ENCODE data around the gene PRL. TPM values are rescaled to one million over a fixed set of nuclear protein-coding genes. Genes with fewer than 3 reads are reported as not detected.

PRL gene
- total RNA-seq, 1 experiment from 2014 or later, result not detected

DNA sequence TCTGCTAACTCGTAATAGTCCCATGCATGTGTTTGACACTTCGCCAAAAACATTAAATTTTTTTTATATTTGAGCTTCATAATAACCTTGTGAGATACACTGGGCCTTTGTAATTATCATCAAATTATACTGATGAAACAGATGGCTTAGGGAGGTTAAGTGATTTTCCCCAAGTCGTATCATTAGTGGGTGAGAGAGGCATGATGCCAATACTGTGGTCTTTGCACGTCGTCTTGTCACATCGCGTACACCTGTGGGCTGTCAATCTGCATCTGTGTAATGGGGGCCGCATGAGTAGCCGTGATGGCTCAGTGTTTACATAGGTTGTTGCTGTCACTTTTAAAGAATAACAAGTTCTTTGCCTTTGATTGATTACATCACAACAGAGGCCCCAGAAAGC lies 1.7 kb downstream of the PRL start:
- H3K9me3 ChIP-seq (ENCODE audit: insufficient read depth, low read depth), result no peaks in the 10 kb centered on the region
- BruUV-seq (replicated peaks), result no TSS peak

DNA sequence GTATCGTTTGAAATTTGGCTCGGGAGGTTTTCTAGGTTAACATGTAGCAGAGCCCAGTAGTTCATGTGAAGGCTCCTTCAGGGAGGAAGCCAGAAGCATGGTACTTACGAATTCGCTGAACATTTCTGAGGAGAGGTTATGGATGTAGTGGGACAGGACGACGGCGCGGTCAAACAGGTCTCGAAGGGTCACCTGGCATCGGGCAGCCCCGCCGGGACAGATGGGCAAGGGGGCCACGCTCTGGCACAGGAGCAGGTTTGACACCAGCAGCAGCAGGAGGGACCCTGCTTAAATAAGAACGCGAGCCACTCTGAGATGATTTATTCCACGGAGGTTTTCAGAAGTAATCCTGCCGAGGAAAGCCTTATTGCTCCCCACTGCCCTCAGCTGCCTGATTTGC lies 2.5 kb downstream of the PRL start:
- no peaks in the 10 kb centered on the region for H3K79me2 ChIP-seq (ENCODE audit: low read depth)
- H3K4me1 ChIP-seq (replicated peaks; ENCODE audit: insufficient read depth), result no peaks in the 10 kb centered on the region
- no peak overlapping the region for H3K4me2 ChIP-seq
- POLR2A ChIA-PET (ENCODE audit: unreplicated experiment), result no interaction called here
- BruUV-seq (replicated peaks), result no TSS peak
- H2AFZ ChIP-seq, result no peak overlapping the region
- DNase-seq, result no peak
- no peak overlapping the region for H3K27ac ChIP-seq
- TF ChIP-seq EZH2 (IDR thresholded peaks at IDR 0.05; ENCODE audit: low read depth), result no peak
- TF ChIP-seq, protein P1, sequence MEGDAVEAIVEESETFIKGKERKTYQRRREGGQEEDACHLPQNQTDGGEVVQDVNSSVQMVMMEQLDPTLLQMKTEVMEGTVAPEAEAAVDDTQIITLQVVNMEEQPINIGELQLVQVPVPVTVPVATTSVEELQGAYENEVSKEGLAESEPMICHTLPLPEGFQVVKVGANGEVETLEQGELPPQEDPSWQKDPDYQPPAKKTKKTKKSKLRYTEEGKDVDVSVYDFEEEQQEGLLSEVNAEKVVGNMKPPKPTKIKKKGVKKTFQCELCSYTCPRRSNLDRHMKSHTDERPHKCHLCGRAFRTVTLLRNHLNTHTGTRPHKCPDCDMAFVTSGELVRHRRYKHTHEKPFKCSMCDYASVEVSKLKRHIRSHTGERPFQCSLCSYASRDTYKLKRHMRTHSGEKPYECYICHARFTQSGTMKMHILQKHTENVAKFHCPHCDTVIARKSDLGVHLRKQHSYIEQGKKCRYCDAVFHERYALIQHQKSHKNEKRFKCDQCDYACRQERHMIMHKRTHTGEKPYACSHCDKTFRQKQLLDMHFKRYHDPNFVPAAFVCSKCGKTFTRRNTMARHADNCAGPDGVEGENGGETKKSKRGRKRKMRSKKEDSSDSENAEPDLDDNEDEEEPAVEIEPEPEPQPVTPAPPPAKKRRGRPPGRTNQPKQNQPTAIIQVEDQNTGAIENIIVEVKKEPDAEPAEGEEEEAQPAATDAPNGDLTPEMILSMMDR (conservative IDR thresholded peaks at IDR 0.05), result no peak
- H3F3A ChIP-seq (ENCODE audit: insufficient read depth, low read depth), result no peaks in the 10 kb centered on the region
- H3K9me2 ChIP-seq (ENCODE audit: insufficient read depth), result no peaks in the 10 kb centered on the region
- no peaks in the 10 kb centered on the region for H4K20me1 ChIP-seq (ENCODE audit: insufficient read depth)
- intact Hi-C loops (cut with micrococcal nuclease; ENCODE audit: unreplicated experiment), result no loop called here
- no peak overlapping the region for H3K4me3 ChIP-seq
- H3K27me3 ChIP-seq (ENCODE audit: insufficient read depth, low read depth), result no peaks in the 10 kb centered on the region
- no peaks in the 10 kb centered on the region for H3K36me3 ChIP-seq (ENCODE audit: low read depth)
- CTCF ChIA-PET, result no interaction called here
- H3K9me3 ChIP-seq (ENCODE audit: insufficient read depth, low read depth), result no peaks in the 10 kb centered on the region

More for the DNA sequence above, 1.7 kb downstream of the PRL start:
- Histone ChIP-seq H3K4me3 (no peak overlapping the region), H3K9me2 (ENCODE audit: insufficient read depth) (no peaks in the 10 kb centered on the region), H3K36me3 (ENCODE audit: low read depth) (no peaks in the 10 kb centered on the region), H3K4me2 (no peak overlapping the region), H3F3A (ENCODE audit: insufficient read depth, low read depth) (no peaks in the 10 kb centered on the region), H3K4me1 (replicated peaks; ENCODE audit: insufficient read depth) (no peaks in the 10 kb centered on the region), H3K79me2 (ENCODE audit: low read depth) (no peaks in the 10 kb centered on the region), H3K27me3 (ENCODE audit: insufficient read depth, low read depth) (no peaks in the 10 kb centered on the region), H2AFZ (no peak overlapping the region), H4K20me1 (ENCODE audit: insufficient read depth) (no peaks in the 10 kb centered on the region), H3K27ac (no peak overlapping the region)
- TF ChIP-seq, protein P1 (conservative IDR thresholded peaks at IDR 0.05), result no peak
- no peak for TF ChIP-seq EZH2 (IDR thresholded peaks at IDR 0.05; ENCODE audit: low read depth)
- intact Hi-C loops (cut with micrococcal nuclease; ENCODE audit: unreplicated experiment), result no loop called here
- ChIA-PET POLR2A (ENCODE audit: unreplicated experiment) (no interaction called here), CTCF (no interaction called here)
- DNase-seq, result no peak

DNA sequence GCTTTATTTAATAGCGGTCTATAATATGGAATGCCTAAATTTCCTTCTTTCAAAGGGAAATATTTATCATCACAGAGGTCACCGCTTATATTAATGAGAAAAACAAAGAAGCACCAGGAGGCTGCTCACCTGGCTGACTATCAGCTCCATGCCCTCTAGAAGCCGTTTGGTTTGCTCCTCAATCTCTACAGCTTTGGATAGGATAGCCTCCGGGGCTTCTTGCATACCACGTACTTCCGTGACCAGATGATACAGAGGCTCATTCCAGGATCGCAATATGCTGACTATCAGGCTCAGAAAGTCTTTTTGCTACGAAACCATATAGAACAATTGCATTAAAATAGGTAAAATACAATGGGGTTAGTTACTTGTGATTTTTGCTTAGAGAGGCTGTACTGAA lies 6.8 kb downstream of the PRL start:
- no peak overlapping the region for H3K4me2 ChIP-seq
- no peaks in the 10 kb centered on the region for H3K79me2 ChIP-seq (ENCODE audit: low read depth)
- no peaks in the 10 kb centered on the region for H3K27me3 ChIP-seq (ENCODE audit: insufficient read depth, low read depth)
- no peaks in the 10 kb centered on the region for H4K20me1 ChIP-seq (ENCODE audit: insufficient read depth)
- no peaks in the 10 kb centered on the region for H3F3A ChIP-seq (ENCODE audit: insufficient read depth, low read depth)
- no TSS peak for BruUV-seq (replicated peaks)
- H3K4me1 ChIP-seq (replicated peaks; ENCODE audit: insufficient read depth), result no peaks in the 10 kb centered on the region
- no peak for TF ChIP-seq EZH2 (IDR thresholded peaks at IDR 0.05; ENCODE audit: low read depth)
- TF ChIP-seq, protein P1 (conservative IDR thresholded peaks at IDR 0.05), result no peak
- no peaks in the 10 kb centered on the region for H3K9me2 ChIP-seq (ENCODE audit: insufficient read depth)
- H3K36me3 ChIP-seq (ENCODE audit: low read depth), result no peaks in the 10 kb centered on the region
- H3K27ac ChIP-seq, result no peak overlapping the region
- ChIA-PET CTCF (no interaction called here), POLR2A (ENCODE audit: unreplicated experiment) (no interaction called here)
- no peak for DNase-seq
- no peaks in the 10 kb centered on the region for H3K9me3 ChIP-seq (ENCODE audit: insufficient read depth, low read depth)
- no peak overlapping the region for H2AFZ ChIP-seq
- intact Hi-C loops (cut with micrococcal nuclease; ENCODE audit: unreplicated experiment), result no loop called here
- no peak overlapping the region for H3K4me3 ChIP-seq

Data from PC-9 (cell line).